Measurements from ENCODE around the gene BLTP1. TPM values are rescaled to one million over a fixed set of nuclear protein-coding genes. Genes with fewer than 3 reads are reported as not detected.

BLTP1 gene
- total and polyA plus RNA-seq, 2 of the 13 experiments (the other 11 are each of a cell fraction or from before 2014, with no cell fraction given): 27.7 to 33.1 TPM

DNA sequence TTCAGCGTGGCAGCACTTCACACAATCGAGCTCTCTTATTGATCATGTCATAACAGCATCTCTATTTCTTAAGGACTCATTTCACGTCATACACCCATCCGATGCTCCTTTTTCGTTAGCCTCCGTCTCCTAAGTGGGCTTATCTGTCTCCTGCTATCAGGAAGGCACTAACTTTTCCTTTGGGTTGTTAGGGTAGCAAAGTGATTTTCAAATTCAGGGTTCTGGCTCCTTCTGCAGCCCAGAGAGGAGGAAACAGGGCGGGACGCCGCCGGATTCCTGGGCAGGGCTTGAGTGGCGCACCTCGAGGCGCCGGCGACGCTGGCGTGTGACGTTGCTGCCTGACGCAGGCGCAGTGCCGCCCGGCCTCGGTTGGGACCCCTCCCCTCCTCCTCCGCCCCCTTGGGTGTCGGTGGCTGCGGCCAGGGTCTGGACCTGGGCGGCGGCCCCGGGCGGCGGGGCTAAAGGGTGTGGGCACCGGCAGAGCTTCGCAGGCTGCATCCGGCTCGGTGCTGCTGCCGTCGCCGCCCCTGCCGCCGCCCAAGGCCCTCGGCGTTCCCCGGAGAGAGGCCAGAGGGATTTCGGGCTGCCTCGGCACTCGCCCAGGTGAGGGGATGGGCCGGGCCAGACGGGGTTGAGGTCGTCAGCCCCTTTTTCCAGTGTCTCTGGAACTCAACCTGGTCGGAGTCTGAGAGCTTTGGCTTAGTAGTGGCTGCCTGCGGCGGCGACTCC, at the start of gene BLTP1 (continued):
- TF ChIP-seq KLF9 (CRISPR knock-in tag; IDR thresholded peaks at IDR 0.05; ENCODE audit: low read depth): peak; percentile 73; the same call in 1 of the 2 replicates
- TF ChIP-seq ZNF713 (CRISPR knock-in tag; IDR thresholded peaks at IDR 0.05): no peak
- no peak; the same call in 1 of the 2 replicates for TF ChIP-seq NAIF1 (CRISPR knock-in tag; IDR thresholded peaks at IDR 0.05; ENCODE audit: borderline replicate concordance)
- TF ChIP-seq NRL (CRISPR knock-in tag; IDR thresholded peaks at IDR 0.05; ENCODE audit: borderline replicate concordance): peak; percentile 86
- TF ChIP-seq, protein P1, sequence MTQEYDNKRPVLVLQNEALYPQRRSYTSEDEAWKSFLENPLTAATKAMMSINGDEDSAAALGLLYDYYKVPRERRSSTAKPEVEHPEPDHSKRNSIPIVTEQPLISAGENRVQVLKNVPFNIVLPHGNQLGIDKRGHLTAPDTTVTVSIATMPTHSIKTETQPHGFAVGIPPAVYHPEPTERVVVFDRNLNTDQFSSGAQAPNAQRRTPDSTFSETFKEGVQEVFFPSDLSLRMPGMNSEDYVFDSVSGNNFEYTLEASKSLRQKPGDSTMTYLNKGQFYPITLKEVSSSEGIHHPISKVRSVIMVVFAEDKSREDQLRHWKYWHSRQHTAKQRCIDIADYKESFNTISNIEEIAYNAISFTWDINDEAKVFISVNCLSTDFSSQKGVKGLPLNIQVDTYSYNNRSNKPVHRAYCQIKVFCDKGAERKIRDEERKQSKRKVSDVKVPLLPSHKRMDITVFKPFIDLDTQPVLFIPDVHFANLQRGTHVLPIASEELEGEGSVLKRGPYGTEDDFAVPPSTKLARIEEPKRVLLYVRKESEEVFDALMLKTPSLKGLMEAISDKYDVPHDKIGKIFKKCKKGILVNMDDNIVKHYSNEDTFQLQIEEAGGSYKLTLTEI (CRISPR knock-in tag; conservative IDR thresholded peaks at IDR 0.05): no peak
- no peak for TF ChIP-seq NPAS2 (CRISPR knock-in tag; IDR thresholded peaks at IDR 0.05; ENCODE audit: borderline replicate concordance)
- 0 out of 2 replicates have a peak, but pooled peaks have one; percentile 59 for TF ChIP-seq TSC22D2 (CRISPR knock-in tag; IDR thresholded peaks at IDR 0.05; ENCODE audit: borderline replicate concordance)
- no peak for TF ChIP-seq ZC3H4 (CRISPR knock-in tag; IDR thresholded peaks at IDR 0.05; ENCODE audit: borderline replicate concordance)
- peak; percentile 20; the same call in 1 of the 2 replicates for TF ChIP-seq HDAC2 (CRISPR knock-in tag; IDR thresholded peaks at IDR 0.05)
- TF ChIP-seq KDM4B (CRISPR knock-in tag; IDR thresholded peaks at IDR 0.05): 0 out of 2 replicates have a peak, but pooled peaks have one; percentile 26
- TF ChIP-seq PITX1 (CRISPR knock-in tag; IDR thresholded peaks at IDR 0.05): no peak
- TF ChIP-seq, protein P2, sequence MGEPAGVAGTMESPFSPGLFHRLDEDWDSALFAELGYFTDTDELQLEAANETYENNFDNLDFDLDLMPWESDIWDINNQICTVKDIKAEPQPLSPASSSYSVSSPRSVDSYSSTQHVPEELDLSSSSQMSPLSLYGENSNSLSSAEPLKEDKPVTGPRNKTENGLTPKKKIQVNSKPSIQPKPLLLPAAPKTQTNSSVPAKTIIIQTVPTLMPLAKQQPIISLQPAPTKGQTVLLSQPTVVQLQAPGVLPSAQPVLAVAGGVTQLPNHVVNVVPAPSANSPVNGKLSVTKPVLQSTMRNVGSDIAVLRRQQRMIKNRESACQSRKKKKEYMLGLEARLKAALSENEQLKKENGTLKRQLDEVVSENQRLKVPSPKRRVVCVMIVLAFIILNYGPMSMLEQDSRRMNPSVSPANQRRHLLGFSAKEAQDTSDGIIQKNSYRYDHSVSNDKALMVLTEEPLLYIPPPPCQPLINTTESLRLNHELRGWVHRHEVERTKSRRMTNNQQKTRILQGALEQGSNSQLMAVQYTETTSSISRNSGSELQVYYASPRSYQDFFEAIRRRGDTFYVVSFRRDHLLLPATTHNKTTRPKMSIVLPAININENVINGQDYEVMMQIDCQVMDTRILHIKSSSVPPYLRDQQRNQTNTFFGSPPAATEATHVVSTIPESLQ (CRISPR knock-in tag; conservative IDR thresholded peaks at IDR 0.05): no peak
- no peak for TF ChIP-seq ZNF329 (CRISPR knock-in tag; IDR thresholded peaks at IDR 0.05; ENCODE audit: low read depth)
- TF ChIP-seq HMG20B (CRISPR knock-in tag; conservative IDR thresholded peaks at IDR 0.05): no peak
- no peak for TF ChIP-seq TAF15 (IDR thresholded peaks at IDR 0.05; ENCODE audit: low read depth, low read length, poor library complexity, severe bottlenecking)
- no peak for TF ChIP-seq MLLT10 (CRISPR knock-in tag; IDR thresholded peaks at IDR 0.05)
- peak; percentile 90 for TF ChIP-seq RBFOX2 (IDR thresholded peaks at IDR 0.05; ENCODE audit: low read depth, low read length)
- 0 out of 2 replicates have a peak, but pooled peaks have one; percentile 37 for TF ChIP-seq NFKBIZ (CRISPR knock-in tag; IDR thresholded peaks at IDR 0.05)
- TF ChIP-seq HMGA1 (CRISPR knock-in tag; conservative IDR thresholded peaks at IDR 0.05): no peak
- peak; percentile 52; the same call in 1 of the 2 replicates for TF ChIP-seq ZNF724P (CRISPR knock-in tag; IDR thresholded peaks at IDR 0.05; ENCODE audit: borderline replicate concordance)
- TF ChIP-seq ZSCAN29 (CRISPR knock-in tag; conservative IDR thresholded peaks at IDR 0.05): no peak; the same call in 1 of the 2 replicates
- no peak for TF ChIP-seq LCORL (IDR thresholded peaks at IDR 0.05)
- TF ChIP-seq LCORL (CRISPR knock-in tag; IDR thresholded peaks at IDR 0.05): peak; percentile 87
- peak; percentile 71 for TF ChIP-seq ZNF788 (CRISPR knock-in tag; IDR thresholded peaks at IDR 0.05; ENCODE audit: borderline replicate concordance)
- peak; percentile 55; the same call in 1 of the 2 replicates for TF ChIP-seq KDM2A (CRISPR knock-in tag; IDR thresholded peaks at IDR 0.05; ENCODE audit: borderline replicate concordance, low read depth)
- TF ChIP-seq NCOR1 (IDR thresholded peaks at IDR 0.05; ENCODE audit: borderline replicate concordance, low read length): no peak

Measured in HepG2 (cell line).